WTC11 (cell line): ENCODE measurements around the gene ANO4. TPM values are rescaled to one million over a fixed set of nuclear protein-coding genes. Genes with fewer than 3 reads are reported as not detected.
A peak's percentile ranks its signal among the peaks of the same experiment; 100 is the strongest.

Experiments used
- ATAC-seq: fragments of 200-7000 bp; cut with Tn5 transposase; 2 replicates; pipeline ENCODE4 v1.10.0; 2021; ENCODE audit warnings: mild to moderate bottlenecking, moderate library complexity
- CTCF ChIA-PET: fragments of 300-600 bp; sonication (Branson Sonifier 250); formaldehyde crosslinking; loops from one replicate; lab custom pipeline; 2021; ENCODE audit warnings: antibody characterized with exemption; lab: Charles Lee
- POLR2A ChIA-PET: fragments of 350-600 bp; sonication (Branson Sonifier 250); formaldehyde crosslinking; loops from one replicate; lab custom pipeline; 2021; ENCODE audit warnings: antibody characterized with exemption; lab: Charles Lee
- DNase-seq: peaks from one replicate; pipeline ENCODE4 v3.0.0; 2021; ENCODE audit warnings: low spot score
- H3K27ac Mint-ChIP-seq: 2 replicates; pipeline ENCODE4 v1.8.0; 2021; ENCODE audit warnings: mixed read lengths
- H3K27me3 Mint-ChIP-seq: 2 replicates; pipeline ENCODE4 v1.8.0; 2021; ENCODE audit warnings: low read depth, mild to moderate bottlenecking, moderate library complexity, mixed read lengths
- H3K36me3 Mint-ChIP-seq: 2 replicates; pipeline ENCODE4 v1.8.0; 2021; ENCODE audit warnings: mixed read lengths
- H3K4me1 Mint-ChIP-seq: 2 replicates; pipeline ENCODE4 v1.8.0; 2022; ENCODE audit warnings: mixed read lengths
- H3K4me3 Mint-ChIP-seq: 2 replicates; pipeline ENCODE4 v1.8.0; 2021; ENCODE audit warnings: mild to moderate bottlenecking, moderate library complexity, mixed read lengths
- H3K9me3 Mint-ChIP-seq: 2 replicates; pipeline ENCODE4 v1.8.0; 2021; ENCODE audit warnings: mixed read lengths
- AFF4 ChIP-seq: sonication (generic); formaldehyde crosslinking; IDR thresholded peaks from 2 replicates; pipeline ENCODE4 v1.8.1; 2023; ENCODE audit warnings: mild to moderate bottlenecking, missing genetic modification reagents, borderline replicate concordance
- ATF1 ChIP-seq: sonication (generic); formaldehyde crosslinking; IDR thresholded peaks from 2 replicates; pipeline ENCODE4 v1.8.1; 2023; ENCODE audit warnings: mild to moderate bottlenecking, moderate library complexity, missing genetic modification reagents
- FOXJ3 ChIP-seq: sonication (generic); formaldehyde crosslinking; IDR thresholded peaks from 2 replicates; pipeline ENCODE4 v1.9.0; 2021; ENCODE audit warnings: missing genetic modification reagents, mild to moderate bottlenecking, borderline replicate concordance
- FOXP4 ChIP-seq: sonication (generic); formaldehyde crosslinking; IDR thresholded peaks from 2 replicates; pipeline ENCODE4 v1.8.0; 2022; ENCODE audit warnings: mild to moderate bottlenecking, missing genetic modification reagents
- IRF2 ChIP-seq: sonication (generic); formaldehyde crosslinking; IDR thresholded peaks from 2 replicates; pipeline ENCODE4 v1.8.0; 2022; ENCODE audit warnings: low read depth, missing genetic modification reagents, borderline replicate concordance
- NFE2L1 ChIP-seq: sonication (generic); formaldehyde crosslinking; IDR thresholded peaks from 2 replicates; pipeline ENCODE4 v1.8.1; 2023; ENCODE audit warnings: missing genetic modification reagents
- NR2C2 ChIP-seq: sonication (generic); formaldehyde crosslinking; IDR thresholded peaks from 2 replicates; pipeline ENCODE4 v1.8.0; 2022; ENCODE audit warnings: mild to moderate bottlenecking, missing genetic modification reagents
- PRDM15 ChIP-seq: sonication (generic); formaldehyde crosslinking; IDR thresholded peaks from 2 replicates; pipeline ENCODE4 v1.8.0; 2022; ENCODE audit warnings: missing genetic modification reagents
- total RNA-seq: library from RNA; stranded (reverse); gene quantifications from 3 replicates; pipeline ENCODE4 v1.2.3, GENCODE V29; 2021
- TF ChIP-seq, protein P1 (sequence below): sonication (generic); formaldehyde crosslinking; IDR thresholded peaks from 2 replicates; pipeline ENCODE4 v1.8.1; 2023; ENCODE audit warnings: mild to moderate bottlenecking, missing genetic modification reagents
- TF ChIP-seq, protein P2 (sequence below): fragments of 250-450 bp; sonication (Bioruptor Pico); IDR thresholded peaks from 2 replicates; pipeline ENCODE4 v1.9.0; 2021; ENCODE audit warnings: mild to moderate bottlenecking

The ANO4 gene
- total RNA-seq, 1 experiment from 2014 or later: 2.6 TPM

- TF ChIP-seq, protein P1, sequence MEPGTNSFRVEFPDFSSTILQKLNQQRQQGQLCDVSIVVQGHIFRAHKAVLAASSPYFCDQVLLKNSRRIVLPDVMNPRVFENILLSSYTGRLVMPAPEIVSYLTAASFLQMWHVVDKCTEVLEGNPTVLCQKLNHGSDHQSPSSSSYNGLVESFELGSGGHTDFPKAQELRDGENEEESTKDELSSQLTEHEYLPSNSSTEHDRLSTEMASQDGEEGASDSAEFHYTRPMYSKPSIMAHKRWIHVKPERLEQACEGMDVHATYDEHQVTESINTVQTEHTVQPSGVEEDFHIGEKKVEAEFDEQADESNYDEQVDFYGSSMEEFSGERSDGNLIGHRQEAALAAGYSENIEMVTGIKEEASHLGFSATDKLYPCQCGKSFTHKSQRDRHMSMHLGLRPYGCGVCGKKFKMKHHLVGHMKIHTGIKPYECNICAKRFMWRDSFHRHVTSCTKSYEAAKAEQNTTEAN: no peak
- no peak for TF ChIP-seq IRF2 (CRISPR knock-in tag)
Measured at GRCh38 chr12:100767950-100768349, 26.6 kb upstream of the ANO4 start (continued).

- H3K27me3 Mint-ChIP-seq: no peaks in the 10 kb centered on the region
Measured at GRCh38 chr12:100778967-100779590, 15.5 kb upstream of the ANO4 start.

GRCh38 chr12:100789146-100789545 lies 5.4 kb upstream of the ANO4 start:
- Mint-ChIP-seq H3K9me3 (peaks cover 5% of the 10 kb centered on the region; the same call in 1 of the 2 replicates), H3K36me3 (no peaks in the 10 kb centered on the region), H3K27me3 (no peaks in the 10 kb centered on the region), H3K27ac (no peak overlapping the region), H3K4me1 (peaks cover 27% of the 10 kb centered on the region), H3K4me3 (no peak overlapping the region)
- ChIA-PET POLR2A (no interaction called here), CTCF (no interaction called here)
- peak; percentile 39 for ATAC-seq
- DNase-seq: no peak
- TF ChIP-seq FOXP4: no peak
- TF ChIP-seq FOXJ3: no peak
- TF ChIP-seq, protein P2, sequence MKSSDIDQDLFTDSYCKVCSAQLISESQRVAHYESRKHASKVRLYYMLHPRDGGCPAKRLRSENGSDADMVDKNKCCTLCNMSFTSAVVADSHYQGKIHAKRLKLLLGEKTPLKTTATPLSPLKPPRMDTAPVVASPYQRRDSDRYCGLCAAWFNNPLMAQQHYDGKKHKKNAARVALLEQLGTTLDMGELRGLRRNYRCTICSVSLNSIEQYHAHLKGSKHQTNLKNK: no peak
- TF ChIP-seq PRDM15: no peak
- no peak for TF ChIP-seq AFF4 (CRISPR knock-in tag)
- TF ChIP-seq, all 79 proteins: peak for 0

More at GRCh38 chr12:100778967-100779590, 15.5 kb upstream of the ANO4 start:
- no peak for DNase-seq
- no peak for TF ChIP-seq FOXP4
- TF ChIP-seq NFE2L1 (CRISPR knock-in tag): no peak
- TF ChIP-seq ATF1 (CRISPR knock-in tag): no peak
- TF ChIP-seq NR2C2 (CRISPR knock-in tag): no peak
- Mint-ChIP-seq H3K9me3 (no peaks in the 10 kb centered on the region), H3K36me3 (no peaks in the 10 kb centered on the region), H3K4me3 (no peak overlapping the region), H3K4me1 (peaks cover 22% of the 10 kb centered on the region), H3K27ac (peak overlapping the region; percentile 29; the same call in 1 of the 2 replicates)
- POLR2A ChIA-PET: no interaction called here
- peak; percentile 74 for ATAC-seq
- CTCF ChIA-PET: interaction anchor here (1.1 kb wide), 1 partner anchor 43 kb away, joined by 4 read pairs; no protein-coding TSS in a partner anchor
